NB4 (cell line): ENCODE results near the gene MTRR.

Experiments used
- DNase-seq: peaks from one replicate; pipeline ENCODE4 v3.0.0; 2010; ENCODE audit warnings: low read depth
- H3K4me3 ChIP-seq: one replicate; pipeline ENCODE4 v1.5.1; 2011; ENCODE audit warnings: mild to moderate bottlenecking, low read depth, low read length, moderate library complexity
- CTCF ChIP-seq: IDR thresholded peaks from one replicate; pipeline ENCODE4 v1.5.1; 2012; ENCODE audit warnings: low read depth, low read length
- MYC ChIP-seq: IDR thresholded peaks from 2 replicates; pipeline ENCODE4 v1.6.1; 2011; ENCODE audit warnings: low read depth, low read length
- POLR2A ChIP-seq: IDR thresholded peaks from 2 replicates; pipeline ENCODE4 v1.6.1; 2011; ENCODE audit warnings: mild to moderate bottlenecking; ENCODE audit not compliant: insufficient read length; ENCODE audit errors: extremely low read depth
- TF ChIP-seq, protein P1 (sequence below): IDR thresholded peaks from 2 replicates; pipeline ENCODE4 v1.6.1; 2011; ENCODE audit warnings: low read depth, low read length

Gene MTRR

GRCh38 chr5:7877851-7878250 is 8.9 kb downstream of the MTRR start:
- TF ChIP-seq POLR2A (no peak), CTCF (no peak), MYC (no peak)
- TF ChIP-seq, protein P1, sequence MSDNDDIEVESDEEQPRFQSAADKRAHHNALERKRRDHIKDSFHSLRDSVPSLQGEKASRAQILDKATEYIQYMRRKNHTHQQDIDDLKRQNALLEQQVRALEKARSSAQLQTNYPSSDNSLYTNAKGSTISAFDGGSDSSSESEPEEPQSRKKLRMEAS = no peak
- DNase-seq = no peak
- no peak overlapping the region for H3K4me3 ChIP-seq

DNA sequence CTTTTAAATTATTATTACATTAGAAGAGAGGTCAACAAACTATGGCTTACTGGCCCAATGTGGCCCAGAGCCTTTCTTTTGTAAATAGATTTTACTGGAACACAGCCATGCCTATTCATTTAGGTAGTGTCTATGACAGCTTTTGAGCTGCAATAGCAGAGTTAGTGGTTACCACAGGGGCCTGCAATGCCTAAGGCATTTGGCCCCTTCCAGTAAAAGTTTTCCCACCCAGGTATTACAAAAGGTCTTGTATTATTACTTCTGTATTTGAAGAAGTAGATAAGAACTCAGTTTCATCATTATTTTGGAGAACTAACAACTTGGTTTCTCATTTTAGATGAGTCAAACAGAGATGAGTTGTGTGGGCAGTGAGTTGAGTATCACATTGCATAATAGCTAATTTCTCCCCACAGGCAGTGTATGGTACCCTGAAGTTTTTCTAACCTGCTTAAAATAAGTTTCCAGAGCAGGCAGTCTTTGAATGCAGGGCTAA is 9.5 kb downstream of the MTRR start:
- peak; percentile 92 for DNase-seq
- TF ChIP-seq MYC = peak; percentile 67
- no peak for TF ChIP-seq CTCF
- TF ChIP-seq, protein P1 = peak; percentile 63
- no peak for TF ChIP-seq POLR2A
- peak overlapping the region; percentile 37 for H3K4me3 ChIP-seq

- peak; percentile 41 for TF ChIP-seq CTCF
- TF ChIP-seq MYC = no peak
- peak; percentile 91 for DNase-seq
- no peak overlapping the region for H3K4me3 ChIP-seq
Observed at GRCh38 chr5:7881091-7881490, 12.1 kb downstream of the MTRR start.

DNA sequence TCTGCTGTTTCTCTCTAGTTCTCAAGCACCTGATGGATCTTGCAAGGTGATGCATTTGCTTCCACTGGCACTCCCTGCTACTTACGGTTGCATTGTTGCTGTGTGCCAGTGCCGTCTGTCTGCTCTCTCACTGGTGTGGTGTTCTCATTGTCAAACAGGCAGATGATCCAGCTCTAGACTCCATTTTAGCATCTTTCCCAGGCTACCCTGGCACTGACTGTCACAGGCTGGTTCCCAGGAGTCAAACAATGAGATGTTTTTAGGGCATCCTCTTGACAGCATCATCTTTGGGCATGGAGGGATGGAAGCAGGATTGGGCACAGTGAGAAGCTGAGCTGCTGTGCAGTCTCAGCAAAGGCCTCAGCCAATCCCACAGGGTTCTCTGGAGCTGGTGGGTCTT is 12.9 kb downstream of the MTRR start:
- H3K4me3 ChIP-seq = no peak overlapping the region
- TF ChIP-seq POLR2A (no peak), CTCF (no peak), MYC (no peak)
- TF ChIP-seq, protein P1 = no peak
- DNase-seq = no peak

- DNase-seq = peak; percentile 65
- TF ChIP-seq MYC (no peak), POLR2A (no peak), CTCF (no peak)
- TF ChIP-seq, protein P1 = no peak
- no peak overlapping the region for H3K4me3 ChIP-seq
Observed at GRCh38 chr5:7882926-7883325, 14.0 kb downstream of the MTRR start.
